HCT116 (cell line): ENCODE results near the gene RXFP4. TPM values are rescaled to one million over a fixed set of nuclear protein-coding genes. Genes with fewer than 3 reads are reported as not detected.

Experiments used
- ATAC-seq: fragments of 200-7000 bp; cut with Tn5 transposase; 2 replicates; pipeline ENCODE4 v1.9.1; 2020; ENCODE audit warnings: mild to moderate bottlenecking, moderate library complexity
- BruUV-seq: library from RNA; stranded (reverse); fragments of 400-500 nt; replicated peaks from 2 replicates; lab custom pipeline; 2021; lab: Mats Ljungman, UMichigan
- CTCF ChIA-PET: fragments of 300-600 bp; sonication (Branson Sonifier 250); formaldehyde crosslinking; loops from one replicate; lab custom pipeline; 2021; ENCODE audit warnings: antibody characterized with exemption; lab: Charles Lee
- POLR2A ChIA-PET: fragments of 300-600, 350-600 bp; sonication (Branson Sonifier 250); formaldehyde crosslinking; loops from one replicate; lab custom pipeline; 2021; ENCODE audit warnings: antibody characterized with exemption; lab: Charles Lee
- RAD21 ChIA-PET, 2 experiments: fragments of 300-600 bp; sonication (Branson Sonifier 250); formaldehyde crosslinking; loops; one replicate each; lab custom pipeline; 2023; ENCODE audit warnings: low total read pairs in 2 of 2; ENCODE audit not compliant: uncharacterized antibody in 2 of 2, unreplicated experiment in 2 of 2, low non-redundant PET in 1 of 2; lab: Charles Lee
- DNase-seq: peaks from one replicate; pipeline ENCODE4 v3.0.0-alpha.2; 2010; ENCODE audit warnings: low read depth, low spot score
- H2AFZ ChIP-seq: fragments of 200-600 bp; shearing (Covaris generic), sonication (generic); 2 replicates; pipeline ENCODE4 v1.6.1; 2017; ENCODE audit warnings: low read depth, mixed run types, mixed read lengths, antibody characterized with exemption, low read length; ENCODE audit not compliant: poor library complexity, severe bottlenecking
- H3K27ac ChIP-seq: 2 replicates; pipeline ENCODE4 v1.5.1; 2012; ENCODE audit warnings: low read depth, low read length
- H3K27me3 ChIP-seq: fragments of 200-600 bp; sonication (generic); 2 replicates; pipeline ENCODE4 v1.6.1; 2016; ENCODE audit warnings: mixed run types, low read length, mixed read lengths; ENCODE audit not compliant: insufficient read depth
- H3K36me3 ChIP-seq, 2 experiments: fragments of 200-500 bp in 1 of 2; fragments of 200-600 bp in 1 of 2; sonication (Bioruptor generic) in 1 of 2; sonication (generic) in 1 of 2; 2 replicates each; pipeline versions ENCODE4 v1.5.1 to v1.6.1; 2014 to 2016; ENCODE audit warnings: low read length in 2 of 2, inconsistent platforms in 1 of 2, mixed read lengths in 1 of 2, mixed run types in 1 of 2; ENCODE audit not compliant: insufficient read depth in 2 of 2, control insufficient read depth in 1 of 2
- H3K4me1 ChIP-seq, 2 experiments: fragments of 200-600 bp in 1 of 2; sonication (generic) in 1 of 2; 2 replicates each; pipeline versions ENCODE4 v1.5.1 to v1.6.1; 2012 to 2017; ENCODE audit warnings: low read length in 2 of 2, inconsistent platforms in 1 of 2, mild to moderate bottlenecking in 1 of 2, mixed read lengths in 1 of 2, mixed run types in 1 of 2, moderate library complexity in 1 of 2; ENCODE audit not compliant: insufficient read depth in 2 of 2, control insufficient read depth in 1 of 2
- H3K4me2 ChIP-seq: fragments of 200-600 bp; sonication (generic); 2 replicates; pipeline ENCODE4 v1.6.1; 2017; ENCODE audit warnings: mixed run types, low read length, mixed read lengths
- H3K4me3 ChIP-seq, 2 experiments: fragments of 200-600 bp in 1 of 2; sonication (generic) in 1 of 2; replicated peaks in 1 of 2; 2 replicates each; pipeline ENCODE4 v1.5.1; 2011 to 2016; ENCODE audit warnings: low read length in 2 of 2, control low read depth in 1 of 2, low read depth in 1 of 2, mild to moderate bottlenecking in 1 of 2, mixed read lengths in 1 of 2, mixed run types in 1 of 2
- H3K79me2 ChIP-seq: fragments of 200-600 bp; sonication (generic); 2 replicates; pipeline ENCODE4 v1.6.1; 2017; ENCODE audit warnings: mild to moderate bottlenecking, mixed run types, low read length, moderate library complexity, mixed read lengths; ENCODE audit not compliant: insufficient read depth
- H3K9ac ChIP-seq: fragments of 200-600 bp; sonication (generic); 2 replicates; pipeline ENCODE4 v1.6.1; 2016; ENCODE audit warnings: low read length, mixed read lengths
- H3K9me2 ChIP-seq: fragments of 200-600 bp; sonication (generic), shearing (Covaris generic); 2 replicates; pipeline ENCODE4 v1.6.1; 2017; ENCODE audit warnings: mixed run types, mild to moderate bottlenecking, moderate library complexity; ENCODE audit not compliant: insufficient read depth
- H3K9me3 ChIP-seq, 2 experiments: fragments of 200-500 bp in 1 of 2; fragments of 200-600 bp in 1 of 2; sonication (Bioruptor generic) in 1 of 2; sonication (generic) in 1 of 2; 2 replicates each; pipeline ENCODE4 v1.6.1; 2014 to 2017; ENCODE audit warnings: low read length in 2 of 2, mixed read lengths in 2 of 2, inconsistent platforms in 1 of 2, low read depth in 1 of 2, mild to moderate bottlenecking in 1 of 2, mixed run types in 1 of 2, moderate library complexity in 1 of 2; ENCODE audit not compliant: control insufficient read depth in 1 of 2, insufficient read depth in 1 of 2
- H4K20me1 ChIP-seq: fragments of 200-600 bp; sonication (generic), shearing (Covaris generic); 2 replicates; pipeline ENCODE4 v1.6.1; 2017; ENCODE audit warnings: mixed run types, mild to moderate bottlenecking, moderate library complexity; ENCODE audit not compliant: insufficient read depth
- ELF1 ChIP-seq: IDR thresholded peaks from 2 replicates; pipeline ENCODE4 v1.6.1; 2012; ENCODE audit warnings: low read depth, borderline replicate concordance
- EZH2 ChIP-seq: fragments of 200-600 bp; sonication (generic); IDR thresholded peaks from 2 replicates; pipeline ENCODE4 v1.6.1; 2017; ENCODE audit warnings: antibody characterized with exemption, mixed run types
- POLR2AphosphoS5 ChIP-seq: IDR thresholded peaks from 2 replicates; pipeline ENCODE4 v1.6.1; 2011; ENCODE audit warnings: mild to moderate bottlenecking, low read depth, low read length, moderate library complexity
- SRF ChIP-seq: IDR thresholded peaks from 2 replicates; pipeline ENCODE4 v1.6.1; 2012; ENCODE audit warnings: low read depth
- YY1 ChIP-seq: IDR thresholded peaks from 2 replicates; pipeline ENCODE4 v1.6.1; 2011; ENCODE audit warnings: low read length, low read depth, moderate library complexity, mild to moderate bottlenecking; ENCODE audit not compliant: insufficient replicate concordance; ENCODE audit errors: extremely low read depth
- ZFX ChIP-seq: fragments of 450-650 bp; IDR thresholded peaks from 2 replicates; pipeline ENCODE4 v1.6.1; 2017
- intact Hi-C: fragments of 100-400 bp; cut with micrococcal nuclease; formaldehyde crosslinking; loops from 2 replicates; pipeline ENCODE4 v1.10.0; 2022
- total RNA-seq: library from RNA; stranded (reverse); gene quantifications from one replicate; pipeline ENCODE4 v1.2.1, GENCODE V29; 2021; ENCODE audit not compliant: unreplicated experiment
- TF ChIP-seq, protein P1 (sequence below), 3 experiments: fragments of 200-600 bp in 1 of 3; sonication (generic) in 1 of 3; IDR thresholded peaks in 2 of 3; conservative IDR thresholded peaks in 1 of 3; 2 replicates each; pipeline ENCODE4 v1.5.1; 2012 to 2017; ENCODE audit warnings: low read depth in 2 of 3, low read length in 2 of 3, antibody characterized with exemption in 1 of 3, borderline replicate concordance in 1 of 3, control low read depth in 1 of 3, mild to moderate bottlenecking in 1 of 3, mixed read lengths in 1 of 3, mixed run types in 1 of 3, moderate library complexity in 1 of 3; ENCODE audit not compliant: insufficient read depth in 1 of 3

RXFP4 gene
- total RNA-seq, 1 experiment from 2014 or later = 0.20 TPM

DNA sequence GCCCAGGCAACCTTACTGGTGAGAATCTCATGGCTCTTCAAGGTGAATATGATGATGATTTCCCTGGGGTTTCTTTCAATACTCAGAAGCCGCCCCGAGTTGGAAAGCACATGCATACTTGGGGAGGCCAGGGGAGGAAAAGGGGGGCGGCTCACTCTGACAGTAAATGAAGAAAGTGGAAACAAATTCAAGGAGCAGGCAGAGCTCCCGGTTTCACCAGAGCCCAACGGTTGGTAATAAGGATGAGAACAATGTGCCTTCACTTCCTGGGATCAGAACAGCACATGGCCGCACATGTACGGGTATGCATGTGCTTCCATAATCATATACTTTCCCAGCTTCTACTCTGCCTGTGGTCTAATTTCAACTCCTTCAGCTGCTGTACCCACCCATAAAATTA lies 40.7 kb downstream of the RXFP4 start:
- Histone ChIP-seq H3K9ac (no peak overlapping the region), H3K9me3 (no peaks in the 10 kb centered on the region), H3K4me3 (no peak overlapping the region), H3K36me3 (no peaks in the 10 kb centered on the region), H3K4me2 (no peak overlapping the region), H2AFZ (no peak overlapping the region), H3K4me1 (peaks cover 34 to 48% of the 10 kb centered on the region in 2 experiments), H3K79me2 (peaks cover 20% of the 10 kb centered on the region), H3K9me2 (no peaks in the 10 kb centered on the region), H4K20me1 (no peaks in the 10 kb centered on the region), H3K27me3 (no peaks in the 10 kb centered on the region), H3K27ac (no peak overlapping the region)
- DNase-seq (no peak), ATAC-seq (no peak)
- BruUV-seq = no TSS peak
- TF ChIP-seq YY1 = no peak
- TF ChIP-seq ZFX = no peak
- TF ChIP-seq ELF1 = no peak
- intact Hi-C loops = no loop called here
- ChIA-PET CTCF (interaction anchor here (1.2 to 3.4 kb wide), 3 partner anchors 42 to 84 kb away, joined by 3 to 22 read pairs (median 4); no protein-coding TSS in a partner anchor), POLR2A (interaction anchor here (1.5 to 3.0 kb wide), 3 partner anchors 19 to 48 kb away, joined by 3 to 20 read pairs (median 11); partner anchors contain the start of gene KHDC4), RAD21 (no interaction called here)

DNA sequence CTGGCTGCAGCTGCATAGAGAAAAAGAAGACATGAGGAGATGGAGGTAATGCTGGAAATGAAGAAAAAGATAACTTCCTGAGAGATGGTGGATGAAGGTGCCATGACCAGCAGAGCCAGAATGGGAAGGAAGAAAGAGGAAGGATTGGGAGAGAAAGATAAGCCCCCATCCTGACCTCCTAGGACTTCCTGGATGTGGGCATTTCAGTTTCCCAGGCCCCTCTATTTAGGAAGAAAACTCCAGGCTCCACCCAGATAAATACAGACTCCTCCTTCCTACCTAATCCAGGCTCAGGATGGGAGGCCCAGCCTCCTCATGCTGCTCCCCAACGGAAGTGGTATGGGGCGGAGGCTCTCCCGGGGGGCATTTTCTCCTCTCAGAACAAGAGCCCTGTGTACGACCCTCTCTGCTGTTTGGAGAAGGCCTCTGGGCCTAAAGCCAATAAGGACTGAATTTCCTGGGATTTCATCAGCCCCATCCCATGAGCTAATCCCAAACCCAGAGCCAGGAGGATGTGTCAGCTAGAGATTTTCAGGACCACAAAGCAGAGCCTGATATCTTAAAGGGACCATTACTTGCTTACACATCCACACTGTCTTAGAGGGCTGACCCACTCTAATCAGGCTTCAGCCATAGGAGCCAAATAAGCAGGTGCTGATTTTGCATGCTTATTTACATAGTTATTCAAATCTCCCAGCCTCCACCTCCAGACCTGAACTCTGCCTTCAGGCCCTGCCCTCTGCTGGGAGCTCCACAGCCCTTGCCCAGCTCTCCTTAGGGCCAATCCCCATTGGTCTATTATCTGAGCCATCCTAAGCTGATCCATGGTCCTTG lies 42.0 kb downstream of the RXFP4 start:
- H3K4me3 ChIP-seq = peak overlapping the region in 1 of 2 experiments; percentile 23; a peak in 2 of 4 replicates
- POLR2A ChIA-PET = interaction anchor here (1.0 to 3.0 kb wide), 11 partner anchors 8 to 140 kb away, joined by 3 to 20 read pairs (median 5); partner anchors contain the start of gene KHDC4

More for the DNA sequence above, 42.0 kb downstream of the RXFP4 start:
- peaks cover 32 to 43% of the 10 kb centered on the region in 2 experiments for H3K4me1 ChIP-seq
- ATAC-seq = peak; percentile 60
- TF ChIP-seq SRF = no peak
- peak; percentile 79 for TF ChIP-seq POLR2AphosphoS5
- TF ChIP-seq EZH2 = no peak
- TF ChIP-seq, protein P1, sequence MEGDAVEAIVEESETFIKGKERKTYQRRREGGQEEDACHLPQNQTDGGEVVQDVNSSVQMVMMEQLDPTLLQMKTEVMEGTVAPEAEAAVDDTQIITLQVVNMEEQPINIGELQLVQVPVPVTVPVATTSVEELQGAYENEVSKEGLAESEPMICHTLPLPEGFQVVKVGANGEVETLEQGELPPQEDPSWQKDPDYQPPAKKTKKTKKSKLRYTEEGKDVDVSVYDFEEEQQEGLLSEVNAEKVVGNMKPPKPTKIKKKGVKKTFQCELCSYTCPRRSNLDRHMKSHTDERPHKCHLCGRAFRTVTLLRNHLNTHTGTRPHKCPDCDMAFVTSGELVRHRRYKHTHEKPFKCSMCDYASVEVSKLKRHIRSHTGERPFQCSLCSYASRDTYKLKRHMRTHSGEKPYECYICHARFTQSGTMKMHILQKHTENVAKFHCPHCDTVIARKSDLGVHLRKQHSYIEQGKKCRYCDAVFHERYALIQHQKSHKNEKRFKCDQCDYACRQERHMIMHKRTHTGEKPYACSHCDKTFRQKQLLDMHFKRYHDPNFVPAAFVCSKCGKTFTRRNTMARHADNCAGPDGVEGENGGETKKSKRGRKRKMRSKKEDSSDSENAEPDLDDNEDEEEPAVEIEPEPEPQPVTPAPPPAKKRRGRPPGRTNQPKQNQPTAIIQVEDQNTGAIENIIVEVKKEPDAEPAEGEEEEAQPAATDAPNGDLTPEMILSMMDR (IDR thresholded peaks at IDR 0.05 in 2 of 3, conservative IDR thresholded peaks at IDR 0.05 in 1 of 3; ENCODE audit: borderline replicate concordance in 1 of 3, insufficient read depth in 1 of 3, low read depth in 2 of 3, low read length in 2 of 3) = peak in 1 of 3 experiments; percentile 21; a peak in 1 of 6 replicates
- TF ChIP-seq, all 23 proteins: peak for 2
- Histone ChIP-seq H2AFZ (no peak overlapping the region), H4K20me1 (no peaks in the 10 kb centered on the region), H3K4me2 (peak overlapping the region; percentile 27), H3K27ac (no peak overlapping the region), H3K27me3 (no peaks in the 10 kb centered on the region), H3K79me2 (peaks cover 7% of the 10 kb centered on the region; the same call in 1 of the 2 replicates), H3K9ac (no peak overlapping the region; the same call in 1 of the 2 replicates), H3K9me3 (no peaks in the 10 kb centered on the region), H3K9me2 (no peaks in the 10 kb centered on the region), H3K36me3 (no peaks in the 10 kb centered on the region)
- ChIA-PET CTCF (interaction anchor here (0.8 to 3.4 kb wide), 8 partner anchors 9 to 83 kb away, joined by 3 to 22 read pairs (median 4); partner anchors contain the start of gene RXFP4), RAD21 (interaction anchor here (0.6 to 1.2 kb wide), 3 partner anchors 20 to 43 kb away, joined by 3 read pairs; no protein-coding TSS in a partner anchor)
- intact Hi-C loops = no loop called here
- peak; percentile 77 for DNase-seq
- no TSS peak for BruUV-seq
